HG03520 (cell line): ENCODE measurements around the gene ADAMTSL2.

Source experiments
- ATAC-seq: cut with Tn5 transposase; IDR thresholded peaks from one replicate; pipeline ENCODE4 v1.9.1; 2021; ENCODE audit warnings: mild to moderate bottlenecking, moderate library complexity; ENCODE audit not compliant: unreplicated experiment

The ADAMTSL2 gene

DNA sequence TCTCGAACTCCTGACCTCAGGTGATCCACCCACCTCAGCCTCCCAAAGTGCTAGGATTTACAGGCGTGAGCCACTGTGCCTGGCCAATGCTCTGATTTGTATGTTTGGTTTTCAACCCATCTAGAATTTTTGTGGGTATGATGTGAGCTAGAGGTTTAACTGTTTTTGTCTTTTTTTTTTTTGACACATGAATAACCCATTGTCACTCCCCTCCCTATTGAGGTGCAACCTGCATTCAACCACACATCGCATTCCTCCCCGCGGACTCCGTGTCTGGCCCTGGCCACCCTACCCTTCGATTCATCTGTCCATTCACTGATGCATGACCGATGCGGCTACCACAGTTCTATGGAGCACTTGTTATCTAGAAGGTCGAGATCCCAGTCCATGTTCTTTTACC, 84.2 kb downstream of the ADAMTSL2 start:
- no peak for ATAC-seq

DNA sequence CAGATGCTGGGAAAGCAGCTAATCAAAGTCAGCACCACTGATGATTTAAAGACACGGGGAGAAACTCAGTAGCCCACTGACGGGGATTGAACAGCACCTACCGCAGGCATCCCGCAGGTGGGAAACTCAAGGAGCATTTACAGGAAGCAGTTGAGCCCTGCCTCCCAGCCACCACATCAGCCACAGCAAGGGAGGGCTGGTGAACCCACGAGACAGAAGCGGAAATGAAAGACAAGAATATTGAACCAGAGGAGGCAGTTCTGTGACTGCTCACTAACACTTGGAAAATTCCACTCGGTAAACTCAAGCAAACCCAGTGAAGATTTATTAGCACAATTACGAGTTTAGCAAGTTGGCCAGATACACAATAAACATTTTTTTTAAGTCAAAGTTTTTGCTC, 85.3 kb downstream of the ADAMTSL2 start:
- no peak for ATAC-seq

DNA sequence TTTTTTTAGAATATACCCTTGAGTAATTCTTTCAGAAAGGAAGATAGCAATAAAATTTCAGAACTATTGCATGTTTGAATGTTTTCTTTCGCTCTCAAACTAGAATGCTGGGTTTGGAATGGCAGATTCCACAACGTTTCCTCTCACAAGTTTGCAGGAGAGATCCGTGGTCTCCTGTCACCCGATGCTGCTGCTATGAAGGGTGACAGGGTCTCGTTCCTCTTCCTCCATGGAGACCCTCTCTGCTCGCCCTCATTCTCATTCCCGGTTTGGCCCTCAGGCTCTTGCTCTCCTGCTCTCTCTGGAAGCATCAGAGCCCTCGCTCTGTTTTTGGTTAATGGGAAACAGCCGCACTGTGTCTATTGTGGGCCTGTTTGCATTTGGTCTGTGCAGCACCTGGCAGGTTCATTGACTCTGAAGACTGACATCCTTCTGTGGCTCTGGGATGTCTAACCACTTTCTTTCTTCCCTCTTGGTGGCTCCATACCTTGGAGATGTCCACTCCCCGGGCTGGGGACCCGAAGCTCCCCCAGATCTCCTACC, 87.3 kb downstream of the ADAMTSL2 start:
- no peak for ATAC-seq

DNA sequence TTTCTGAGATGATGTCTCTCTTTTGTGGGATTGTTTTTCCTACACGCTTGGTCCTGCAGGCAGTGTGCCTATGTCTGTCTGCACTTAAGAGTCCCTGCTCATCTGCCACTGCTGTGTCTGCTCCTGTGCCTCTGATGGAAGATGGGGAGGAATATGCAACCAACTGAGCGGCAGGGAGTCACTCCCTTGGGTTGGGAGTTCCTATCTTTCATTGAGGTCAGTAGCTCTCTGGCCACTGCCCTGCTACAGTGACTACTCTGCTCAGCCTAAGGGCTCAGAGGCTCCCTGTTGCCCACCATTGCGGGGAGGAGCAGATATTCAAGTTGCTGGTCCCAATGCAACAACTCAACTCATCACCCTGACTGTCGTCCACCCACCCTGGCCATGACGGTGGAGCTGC, 88.1 kb downstream of the ADAMTSL2 start:
- no peak for ATAC-seq
